Measurements from ENCODE around the gene PYGB.

- TF ChIP-seq YY1 (IDR thresholded peaks at IDR 0.05; ENCODE audit: insufficient read depth, insufficient read length) (no peak), ZNF274 (IDR thresholded peaks at IDR 0.05; ENCODE audit: low read depth, low read length) (no peak), SUZ12 (IDR thresholded peaks at IDR 0.05; ENCODE audit: extremely low read depth, insufficient read depth, insufficient read length) (no peak)
Measured at GRCh38 chr20:25257130-25257529, 9.2 kb downstream of the PYGB start.

Data from NT2/D1 (cell line).